K562 (cell line): ENCODE results near the gene TACR2.

ENCODE experiments used
- CHD2 ChIP-seq: IDR thresholded peaks from 2 replicates; pipeline ENCODE4 v1.6.1; 2011; ENCODE audit warnings: low read depth, low read length
- DNMT1 ChIP-seq: fragments of 450-650 bp; IDR thresholded peaks from 2 replicates; pipeline ENCODE4 v1.6.1; 2016; ENCODE audit warnings: antibody characterized with exemption, mild to moderate bottlenecking
- JUN ChIP-seq, 2 experiments: sonication (generic) in 1 of 2; formaldehyde crosslinking in 1 of 2; IDR thresholded peaks; 2 replicates each; pipeline versions ENCODE4 v1.6.1 to v1.8.0; 2012 to 2022; ENCODE audit warnings: borderline replicate concordance in 2 of 2, mild to moderate bottlenecking in 2 of 2, improper control_type of control experiment in 1 of 2, low read depth in 1 of 2, low read length in 1 of 2, missing genetic modification reagents in 1 of 2
- KLF16 ChIP-seq: IDR thresholded peaks from 2 replicates; pipeline ENCODE4 v1.6.1; 2016; ENCODE audit warnings: antibody characterized with exemption
- NCOA6 ChIP-seq: fragments of 450-650 bp; IDR thresholded peaks from 2 replicates; pipeline ENCODE4 v1.6.1; 2017; ENCODE audit warnings: mild to moderate bottlenecking
- NR2F6 ChIP-seq: fragments of 450-650 bp; formaldehyde crosslinking; IDR thresholded peaks from 2 replicates; pipeline ENCODE4 v1.4.0; 2020; ENCODE audit warnings: mild to moderate bottlenecking
- RAD51 ChIP-seq: fragments of 450-650 bp; IDR thresholded peaks from 2 replicates; pipeline ENCODE4 v1.7.1; 2016; ENCODE audit warnings: low read depth, mild to moderate bottlenecking, borderline replicate concordance
- ZNF431 ChIP-seq: sonication (generic); formaldehyde crosslinking; IDR thresholded peaks from 2 replicates; pipeline ENCODE4 v1.8.0; 2022; ENCODE audit warnings: mild to moderate bottlenecking, missing genetic modification reagents
- TF ChIP-seq, protein P1 (sequence below): fragments of 450-650 bp; formaldehyde crosslinking; IDR thresholded peaks from 2 replicates; pipeline ENCODE4 v1.4.0; 2022; ENCODE audit warnings: mild to moderate bottlenecking, moderate library complexity
- TF ChIP-seq, protein P2 (sequence below): sonication (generic); formaldehyde crosslinking; IDR thresholded peaks from 2 replicates; pipeline ENCODE4 v1.8.1; 2022; ENCODE audit warnings: missing genetic modification reagents
- TF ChIP-seq, protein P3 (sequence below), 2 experiments: fragments of 450-650 bp in 1 of 2; IDR thresholded peaks; 2 replicates each; pipeline ENCODE4 v1.6.1; 2011 to 2017; ENCODE audit warnings: low read depth in 2 of 2, antibody characterized with exemption in 1 of 2, borderline replicate concordance in 1 of 2, low read length in 1 of 2, mild to moderate bottlenecking in 1 of 2, mixed read lengths in 1 of 2; ENCODE audit not compliant: control insufficient read depth in 1 of 2
- TF ChIP-seq, protein P4 (sequence below): sonication (generic); formaldehyde crosslinking; IDR thresholded peaks from 2 replicates; pipeline ENCODE4 v1.8.0; 2022; ENCODE audit warnings: missing genetic modification reagents, mild to moderate bottlenecking, borderline replicate concordance

DNA sequence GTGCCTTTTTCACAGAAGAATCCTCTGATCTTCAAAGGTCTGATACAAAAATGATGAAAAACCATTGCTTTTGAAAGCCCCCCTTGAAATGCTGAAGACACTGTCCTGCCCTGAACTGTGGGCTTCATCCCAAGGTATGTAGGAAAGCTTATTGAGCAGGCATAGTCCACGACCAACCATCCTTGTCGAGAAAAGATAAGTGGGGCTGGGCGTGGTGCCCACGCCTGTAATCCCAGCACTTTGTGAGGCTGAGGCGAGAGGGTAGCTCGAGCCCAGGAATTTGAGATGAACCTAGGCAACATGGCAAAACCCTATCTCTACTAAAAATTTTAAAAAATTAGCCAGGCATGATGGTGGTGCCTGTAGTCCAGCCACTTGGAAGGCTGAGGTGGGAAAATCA, 25.6 kb downstream of the TACR2 start:
- TF ChIP-seq, protein P1, sequence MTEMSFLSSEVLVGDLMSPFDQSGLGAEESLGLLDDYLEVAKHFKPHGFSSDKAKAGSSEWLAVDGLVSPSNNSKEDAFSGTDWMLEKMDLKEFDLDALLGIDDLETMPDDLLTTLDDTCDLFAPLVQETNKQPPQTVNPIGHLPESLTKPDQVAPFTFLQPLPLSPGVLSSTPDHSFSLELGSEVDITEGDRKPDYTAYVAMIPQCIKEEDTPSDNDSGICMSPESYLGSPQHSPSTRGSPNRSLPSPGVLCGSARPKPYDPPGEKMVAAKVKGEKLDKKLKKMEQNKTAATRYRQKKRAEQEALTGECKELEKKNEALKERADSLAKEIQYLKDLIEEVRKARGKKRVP = no peak
- TF ChIP-seq DNMT1 = no peak
- TF ChIP-seq NR2F6 (CRISPR knock-in tag) = no peak
- TF ChIP-seq, protein P2, sequence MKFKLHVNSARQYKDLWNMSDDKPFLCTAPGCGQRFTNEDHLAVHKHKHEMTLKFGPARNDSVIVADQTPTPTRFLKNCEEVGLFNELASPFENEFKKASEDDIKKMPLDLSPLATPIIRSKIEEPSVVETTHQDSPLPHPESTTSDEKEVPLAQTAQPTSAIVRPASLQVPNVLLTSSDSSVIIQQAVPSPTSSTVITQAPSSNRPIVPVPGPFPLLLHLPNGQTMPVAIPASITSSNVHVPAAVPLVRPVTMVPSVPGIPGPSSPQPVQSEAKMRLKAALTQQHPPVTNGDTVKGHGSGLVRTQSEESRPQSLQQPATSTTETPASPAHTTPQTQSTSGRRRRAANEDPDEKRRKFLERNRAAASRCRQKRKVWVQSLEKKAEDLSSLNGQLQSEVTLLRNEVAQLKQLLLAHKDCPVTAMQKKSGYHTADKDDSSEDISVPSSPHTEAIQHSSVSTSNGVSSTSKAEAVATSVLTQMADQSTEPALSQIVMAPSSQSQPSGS (CRISPR knock-in tag) = no peak
- TF ChIP-seq, protein P3, sequence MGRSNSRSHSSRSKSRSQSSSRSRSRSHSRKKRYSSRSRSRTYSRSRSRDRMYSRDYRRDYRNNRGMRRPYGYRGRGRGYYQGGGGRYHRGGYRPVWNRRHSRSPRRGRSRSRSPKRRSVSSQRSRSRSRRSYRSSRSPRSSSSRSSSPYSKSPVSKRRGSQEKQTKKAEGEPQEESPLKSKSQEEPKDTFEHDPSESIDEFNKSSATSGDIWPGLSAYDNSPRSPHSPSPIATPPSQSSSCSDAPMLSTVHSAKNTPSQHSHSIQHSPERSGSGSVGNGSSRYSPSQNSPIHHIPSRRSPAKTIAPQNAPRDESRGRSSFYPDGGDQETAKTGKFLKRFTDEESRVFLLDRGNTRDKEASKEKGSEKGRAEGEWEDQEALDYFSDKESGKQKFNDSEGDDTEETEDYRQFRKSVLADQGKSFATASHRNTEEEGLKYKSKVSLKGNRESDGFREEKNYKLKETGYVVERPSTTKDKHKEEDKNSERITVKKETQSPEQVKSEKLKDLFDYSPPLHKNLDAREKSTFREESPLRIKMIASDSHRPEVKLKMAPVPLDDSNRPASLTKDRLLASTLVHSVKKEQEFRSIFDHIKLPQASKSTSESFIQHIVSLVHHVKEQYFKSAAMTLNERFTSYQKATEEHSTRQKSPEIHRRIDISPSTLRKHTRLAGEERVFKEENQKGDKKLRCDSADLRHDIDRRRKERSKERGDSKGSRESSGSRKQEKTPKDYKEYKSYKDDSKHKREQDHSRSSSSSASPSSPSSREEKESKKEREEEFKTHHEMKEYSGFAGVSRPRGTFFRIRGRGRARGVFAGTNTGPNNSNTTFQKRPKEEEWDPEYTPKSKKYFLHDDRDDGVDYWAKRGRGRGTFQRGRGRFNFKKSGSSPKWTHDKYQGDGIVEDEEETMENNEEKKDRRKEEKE (IDR thresholded peaks at IDR 0.05; ENCODE audit: borderline replicate concordance in 1 of 2, control insufficient read depth in 1 of 2, low read depth in 2 of 2, low read length in 1 of 2) = no peak
- TF ChIP-seq, protein P4, sequence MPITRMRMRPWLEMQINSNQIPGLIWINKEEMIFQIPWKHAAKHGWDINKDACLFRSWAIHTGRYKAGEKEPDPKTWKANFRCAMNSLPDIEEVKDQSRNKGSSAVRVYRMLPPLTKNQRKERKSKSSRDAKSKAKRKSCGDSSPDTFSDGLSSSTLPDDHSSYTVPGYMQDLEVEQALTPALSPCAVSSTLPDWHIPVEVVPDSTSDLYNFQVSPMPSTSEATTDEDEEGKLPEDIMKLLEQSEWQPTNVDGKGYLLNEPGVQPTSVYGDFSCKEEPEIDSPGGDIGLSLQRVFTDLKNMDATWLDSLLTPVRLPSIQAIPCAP (CRISPR knock-in tag) = no peak
- no peak for TF ChIP-seq ZNF431 (CRISPR knock-in tag)
- no peak for TF ChIP-seq RAD51
- TF ChIP-seq JUN (IDR thresholded peaks at IDR 0.05; ENCODE audit: borderline replicate concordance, low read depth, low read length) = no peak
- TF ChIP-seq JUN (CRISPR knock-in tag; IDR thresholded peaks at IDR 0.05; ENCODE audit: borderline replicate concordance) = no peak
- no peak for TF ChIP-seq NCOA6
- no peak for TF ChIP-seq KLF16
- no peak for TF ChIP-seq CHD2
